Prostate gland (tissue), 2 donors: ENCODE measurements around the gene HCN4. TPM values are rescaled to one million over a fixed set of nuclear protein-coding genes. Genes with fewer than 3 reads are reported as not detected.

Experiments
- DNase-seq: peaks from one replicate; pipeline ENCODE4 v3.0.0-alpha.2; 2019; ENCODE audit warnings: low spot score
- H3K27ac ChIP-seq, 2 donors: fragments of 200-600 bp; sonication (generic); 2 replicates each; pipeline ENCODE4 v1.5.1; 2017 to 2019
- H3K27me3 ChIP-seq: fragments of 200-600 bp; sonication (generic); replicated peaks from 2 replicates; pipeline ENCODE4 v1.5.1; 2019; ENCODE audit not compliant: insufficient read depth
- H3K36me3 ChIP-seq, 2 donors: fragments of 200-600 bp; sonication (generic); 1 replicate in 1 of 2; 2 replicates in 1 of 2; pipeline versions ENCODE4 v1.5.1 to v1.8.1; 2017 to 2019
- H3K4me1 ChIP-seq: fragments of 200-600 bp; sonication (generic); replicated peaks from 2 replicates; pipeline ENCODE4 v1.5.1; 2019
- H3K4me3 ChIP-seq, 2 donors: fragments of 200-600 bp; sonication (generic); 2 replicates each; pipeline ENCODE4 v1.5.1; 2017 to 2019
- H3K9me3 ChIP-seq: fragments of 200-600 bp; sonication (generic); 2 replicates; pipeline ENCODE4 v1.5.1; 2017
- CTCF ChIP-seq, 4 experiments: fragments of 200-600 bp in 2 of 4; fragments of 450-650 bp in 2 of 4; sonication (generic) in 2 of 4; IDR thresholded peaks; 1 replicate in 3 of 4; 2 replicates in 1 of 4; pipeline ENCODE4 v1.5.1; 2016 to 2019; ENCODE audit warnings: antibody characterized with exemption in 4 of 4, mild to moderate bottlenecking in 2 of 4, moderate library complexity in 2 of 4
- POLR2A ChIP-seq: fragments of 450-650 bp; IDR thresholded peaks from one replicate; pipeline ENCODE4 v1.6.1; 2016; ENCODE audit warnings: antibody characterized with exemption, mild to moderate bottlenecking
- POLR2AphosphoS5 ChIP-seq: sonication (generic); formaldehyde crosslinking; IDR thresholded peaks from one replicate; pipeline ENCODE4 v1.6.1; 2017; ENCODE audit warnings: antibody characterized with exemption
- WGBS: methylation state at CpG from one replicate; pipeline ENCODE4 v1.1.5; 2018; 5-methylcytosine and 5-hydroxymethylcytosine counted together
- intact Hi-C: fragments of 100-400 bp; cut with DNase I; formaldehyde crosslinking; loops from one replicate; pipeline ENCODE4 v1.14.2; 2022
- total RNA-seq, 2 donors: library from RNA; depleted of rRNA; stranded (reverse); fragments of >200 nt; gene quantifications; one replicate each; pipeline ENCODE4 v1.1.0, GENCODE V29; 2016

Gene HCN4
- total RNA-seq, 2 donors from 2014 or later, result 0.18 to 6.0 TPM

- no peak overlapping the region for H3K27ac ChIP-seq
- TF ChIP-seq POLR2AphosphoS5, result no peak
- TF ChIP-seq POLR2A, result no peak
- TF ChIP-seq CTCF (IDR thresholded peaks at IDR 0.05), result no peak
- no peaks in the 10 kb centered on the region for H3K27me3 ChIP-seq
- DNase-seq, result no peak
- intact Hi-C loops, result no loop called here
- WGBS, result 90% methylated on average over 8 of the region's 8 CpGs
- no peaks in the 10 kb centered on the region for H3K4me1 ChIP-seq
- no peak overlapping the region for H3K4me3 ChIP-seq
- H3K36me3 ChIP-seq, result no peaks in the 10 kb centered on the region
- no peaks in the 10 kb centered on the region for H3K9me3 ChIP-seq
Measured at GRCh38 chr15:73282567-73283365, 86.0 kb downstream of the HCN4 start.

GRCh38 chr15:73275862-73276261, 92.9 kb downstream of the HCN4 start:
- Histone ChIP-seq H3K36me3 (no peaks in the 10 kb centered on the region), H3K9me3 (no peaks in the 10 kb centered on the region), H3K27ac (no peak overlapping the region), H3K4me1 (no peaks in the 10 kb centered on the region), H3K27me3 (no peaks in the 10 kb centered on the region), H3K4me3 (no peak overlapping the region)
- TF ChIP-seq CTCF (IDR thresholded peaks at IDR 0.05), result no peak
- no peak for TF ChIP-seq POLR2AphosphoS5
- TF ChIP-seq POLR2A, result no peak
- intact Hi-C loops, result no loop called here
- DNase-seq, result no peak

GRCh38 chr15:73273181-73274002, 95.4 kb downstream of the HCN4 start:
- intact Hi-C loops, result loop anchor here (2.0 kb wide), 1 partner anchor 489 kb away; no protein-coding TSS in a partner anchor

GRCh38 chr15:73270366-73271097, 98.2 kb downstream of the HCN4 start:
- WGBS, result 79% methylated on average over 3 of the region's 3 CpGs
- no peaks in the 10 kb centered on the region for H3K4me1 ChIP-seq
- intact Hi-C loops, result no loop called here
- H3K9me3 ChIP-seq, result no peaks in the 10 kb centered on the region
- no peak for TF ChIP-seq POLR2AphosphoS5
- TF ChIP-seq POLR2A, result no peak
- no peak for TF ChIP-seq CTCF (IDR thresholded peaks at IDR 0.05)
- H3K27ac ChIP-seq, result no peak overlapping the region
- H3K36me3 ChIP-seq, result no peaks in the 10 kb centered on the region
- H3K27me3 ChIP-seq, result no peaks in the 10 kb centered on the region
- DNase-seq, result no peak
- no peak overlapping the region for H3K4me3 ChIP-seq

More at GRCh38 chr15:73273181-73274002, 95.4 kb downstream of the HCN4 start:
- Histone ChIP-seq H3K4me3 (no peak overlapping the region), H3K27me3 (no peaks in the 10 kb centered on the region), H3K36me3 (no peaks in the 10 kb centered on the region), H3K27ac (no peak overlapping the region), H3K4me1 (no peaks in the 10 kb centered on the region), H3K9me3 (no peaks in the 10 kb centered on the region)
- TF ChIP-seq CTCF (IDR thresholded peaks at IDR 0.05) (peak; percentile 35 to 66 (median 58)), POLR2AphosphoS5 (peak; percentile 6), POLR2A (no peak)
- peak; percentile 19 for DNase-seq
- 36% methylated on average over 5 of the region's 5 CpGs for WGBS

Other genes starting within 250 kb of the HCN4 start
- gene REC114, start 74.2 kb upstream of the HCN4 start, total RNA-seq, result 1 to 10 TPM in 1 of 2 donors, not detected in 1; 7.5 TPM